ENCODE measurements around the gene MAP3K8. TPM values are rescaled to one million over a fixed set of nuclear protein-coding genes. Genes with fewer than 3 reads are reported as not detected.

Gene MAP3K8
- 10 to 100 TPM; 44.7 to 74.1 (median 56.2) TPM for total RNA-seq

DNA sequence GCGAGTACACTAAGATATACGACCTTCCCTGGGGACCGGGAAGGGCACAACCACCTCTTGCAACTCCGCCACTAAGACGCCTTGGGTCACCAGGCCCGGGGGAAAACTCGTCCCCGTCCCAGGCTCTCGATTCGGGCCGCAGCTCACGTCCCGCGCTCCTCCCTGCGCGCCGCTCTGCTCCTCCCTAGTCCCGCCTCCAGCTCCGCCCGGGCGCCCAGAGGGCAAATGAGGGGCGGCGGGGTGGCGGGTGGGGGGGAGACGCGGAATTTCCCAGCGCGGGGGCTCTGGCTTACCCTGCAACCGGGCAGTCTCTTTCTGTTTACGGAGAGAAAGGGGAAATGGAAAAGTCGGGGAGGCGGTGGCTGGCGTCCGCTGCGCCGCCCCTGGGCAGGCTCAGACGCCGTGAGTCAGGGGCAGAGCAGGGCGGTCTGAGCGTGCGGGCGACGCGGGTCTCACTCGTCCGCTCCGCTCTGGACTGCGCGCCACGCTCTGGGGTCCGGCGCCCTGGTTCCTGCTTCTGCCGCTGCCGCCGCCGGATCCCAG, at the start of gene MAP3K8:
MAP3K8 (plus strand) TSS at position 455 of the 543 bp plus-strand sequence. CDS start 4,755 bp downstream, outside the sequence.
- Histone ChIP-seq H3K36me3 (peaks cover 0 to under 1% (median 0%) of the 10 kb centered on the region in 3 donors), H3K4me3 (peak within 1 kb of the TSS; percentile 81 to 96 (median 84)), H3K4me1 (peaks cover 0 to 49% (median 32%) of the 10 kb centered on the region in 4 donors), H3K9me3 (no peaks in the 10 kb centered on the region), H3K27ac (peak within 1 kb of the TSS; percentile 97 to 100 (median 98)), H3K27me3 (no peaks in the 10 kb centered on the region)
- TF ChIP-seq POLR2A (IDR thresholded peaks at IDR 0.05) (peak; percentile 61 to 75), EP300 (IDR thresholded peaks at IDR 0.05) (peak; percentile 68 to 95)
- TF ChIP-seq, protein P1, sequence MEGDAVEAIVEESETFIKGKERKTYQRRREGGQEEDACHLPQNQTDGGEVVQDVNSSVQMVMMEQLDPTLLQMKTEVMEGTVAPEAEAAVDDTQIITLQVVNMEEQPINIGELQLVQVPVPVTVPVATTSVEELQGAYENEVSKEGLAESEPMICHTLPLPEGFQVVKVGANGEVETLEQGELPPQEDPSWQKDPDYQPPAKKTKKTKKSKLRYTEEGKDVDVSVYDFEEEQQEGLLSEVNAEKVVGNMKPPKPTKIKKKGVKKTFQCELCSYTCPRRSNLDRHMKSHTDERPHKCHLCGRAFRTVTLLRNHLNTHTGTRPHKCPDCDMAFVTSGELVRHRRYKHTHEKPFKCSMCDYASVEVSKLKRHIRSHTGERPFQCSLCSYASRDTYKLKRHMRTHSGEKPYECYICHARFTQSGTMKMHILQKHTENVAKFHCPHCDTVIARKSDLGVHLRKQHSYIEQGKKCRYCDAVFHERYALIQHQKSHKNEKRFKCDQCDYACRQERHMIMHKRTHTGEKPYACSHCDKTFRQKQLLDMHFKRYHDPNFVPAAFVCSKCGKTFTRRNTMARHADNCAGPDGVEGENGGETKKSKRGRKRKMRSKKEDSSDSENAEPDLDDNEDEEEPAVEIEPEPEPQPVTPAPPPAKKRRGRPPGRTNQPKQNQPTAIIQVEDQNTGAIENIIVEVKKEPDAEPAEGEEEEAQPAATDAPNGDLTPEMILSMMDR (IDR thresholded peaks at IDR 0.05), result no peak
- WGBS, 2 donors, result 0% methylated on average over 49 of the region's 56 CpGs; no CpG with 5 or more reads in 1 of the 2 donors
- DNase-seq (ENCODE audit: low spot score in 2 of 2), result peak; percentile 85 to 87

GRCh38 chr10:30384701-30385201, 49.2 kb upstream of the MAP3K8 start:
- Histone ChIP-seq H3K27me3 (no peaks in the 10 kb centered on the region), H3K4me1 (no peaks in the 10 kb centered on the region), H3K27ac (no peak overlapping the region), H3K4me3 (no peak overlapping the region), H3K36me3 (no peaks in the 10 kb centered on the region), H3K9me3 (no peaks in the 10 kb centered on the region)
- WGBS, 2 donors, result 59 to 61% methylated on average over 10 of the region's 10 CpGs
- DNase-seq (ENCODE audit: low spot score in 2 of 2), result no peak
- TF ChIP-seq POLR2A (IDR thresholded peaks at IDR 0.05), result no peak
- TF ChIP-seq, protein P1 (IDR thresholded peaks at IDR 0.05), result peak in 3 of 5 experiments; percentile 13 to 28 (median 21)

DNA sequence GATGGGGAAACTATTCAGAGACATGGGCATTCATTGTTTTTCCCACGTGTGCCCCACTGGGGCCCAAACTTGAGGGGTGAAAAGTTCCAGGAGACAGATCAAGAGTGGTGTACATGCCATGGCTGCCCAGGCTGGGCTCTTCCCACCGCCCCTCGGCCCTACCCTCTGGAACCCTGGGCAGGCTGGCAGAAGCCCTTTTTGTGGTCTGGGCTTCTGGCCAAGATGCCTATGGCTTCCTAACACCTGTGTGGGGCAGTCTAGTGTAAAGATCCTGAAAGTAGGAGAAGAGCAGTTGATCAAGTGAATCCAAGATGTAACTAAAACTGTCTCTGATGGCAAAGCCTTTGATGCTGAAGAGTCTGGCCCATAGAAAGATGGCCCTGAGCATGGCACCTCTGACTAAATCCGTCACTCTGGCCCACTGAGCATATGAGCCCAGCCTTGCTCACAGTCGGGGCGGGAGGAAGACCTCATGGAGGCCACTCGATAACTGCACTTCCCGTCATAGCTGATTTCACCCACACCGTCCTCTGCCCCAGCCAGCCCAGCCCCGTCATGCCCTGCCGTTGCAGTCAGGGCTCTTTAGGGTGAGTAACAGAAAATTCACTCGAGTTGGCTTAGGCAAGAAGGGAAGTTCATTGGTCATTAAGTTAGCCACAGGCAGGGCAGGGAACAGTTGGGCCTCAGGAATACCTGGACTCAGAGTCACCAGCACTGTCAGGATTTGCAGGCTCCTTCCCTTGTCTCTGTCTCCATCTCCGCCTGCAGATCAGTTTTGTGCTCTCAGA, 47.0 kb upstream of the MAP3K8 start:
- TF ChIP-seq, protein P1 (IDR thresholded peaks at IDR 0.05), result no peak
- TF ChIP-seq POLR2A (IDR thresholded peaks at IDR 0.05) (no peak), EP300 (IDR thresholded peaks at IDR 0.05) (no peak)
- no peaks in the 10 kb centered on the region for H3K9me3 ChIP-seq
- 89 to 90% methylated on average over 13 of the region's 13 CpGs for WGBS, 2 donors

GRCh38 chr10:30387646-30388243, 46.2 kb upstream of the MAP3K8 start:
- H3K36me3 ChIP-seq, result no peaks in the 10 kb centered on the region
- WGBS, 2 donors, result 89 to 97% methylated on average over 3 of the region's 3 CpGs
- no peaks in the 10 kb centered on the region for H3K27me3 ChIP-seq
- no peak overlapping the region for H3K4me3 ChIP-seq
- H3K9me3 ChIP-seq, result no peaks in the 10 kb centered on the region
- TF ChIP-seq EP300 (IDR thresholded peaks at IDR 0.05) (no peak), POLR2A (IDR thresholded peaks at IDR 0.05) (no peak)
- TF ChIP-seq, protein P1 (IDR thresholded peaks at IDR 0.05), result no peak
- DNase-seq (ENCODE audit: low spot score in 2 of 2), result no peak
- H3K27ac ChIP-seq, result no peak overlapping the region
- peaks cover 0 to 6% (median 0%) of the 10 kb centered on the region in 4 donors for H3K4me1 ChIP-seq

More for the DNA sequence above, 47.0 kb upstream of the MAP3K8 start:
- no peak for DNase-seq (ENCODE audit: low spot score in 2 of 2)
- Histone ChIP-seq H3K4me3 (no peak overlapping the region), H3K4me1 (no peaks in the 10 kb centered on the region), H3K27me3 (no peaks in the 10 kb centered on the region), H3K36me3 (no peaks in the 10 kb centered on the region), H3K27ac (no peak overlapping the region)

Measured in tibial nerve (tissue), 4 donors.